GM12873 (cell line): ENCODE measurements around the gene AGAP1.

ENCODE experiments used
- CTCF ChIP-seq: IDR thresholded peaks from 2 replicates; pipeline ENCODE4 v1.5.1; 2012; ENCODE audit warnings: low read depth, mild to moderate bottlenecking, moderate library complexity, low read length, control low read depth; ENCODE audit not compliant: insufficient read depth; ENCODE audit errors: missing control alignments

The AGAP1 gene

GRCh38 chr2:235570256-235570655 is 76.4 kb downstream of the AGAP1 start:
- no peak for TF ChIP-seq CTCF

- no peak for TF ChIP-seq CTCF
Observed at GRCh38 chr2:235570966-235571692, 77.3 kb downstream of the AGAP1 start.

GRCh38 chr2:235572592-235572991 is 78.7 kb downstream of the AGAP1 start:
- TF ChIP-seq CTCF, result no peak

- TF ChIP-seq CTCF, result no peak
Observed at GRCh38 chr2:235573331-235574221, 79.7 kb downstream of the AGAP1 start.

- no peak for TF ChIP-seq CTCF
Observed at GRCh38 chr2:235575431-235575830, 81.6 kb downstream of the AGAP1 start.

GRCh38 chr2:235575904-235576303 is 82.1 kb downstream of the AGAP1 start:
- TF ChIP-seq CTCF, result no peak

GRCh38 chr2:235576337-235576910 is 82.6 kb downstream of the AGAP1 start:
- TF ChIP-seq CTCF, result no peak
